Neuronal stem cell (in vitro differentiated cells): ENCODE results near the gene ORC5.

Experiments
- DNase-seq: peaks from one replicate; pipeline ENCODE4 v3.0.0-alpha.2; 2013; ENCODE audit warnings: low spot score
- H2AFZ ChIP-seq: one replicate; pipeline ENCODE4 v1.6.1; 2013; ENCODE audit warnings: mild to moderate bottlenecking, low read length, inconsistent platforms
- H2AK5ac ChIP-seq: 2 replicates; pipeline ENCODE4 v1.6.1; 2013; ENCODE audit warnings: low read depth, mild to moderate bottlenecking, inconsistent platforms, low read length, moderate library complexity, mixed read lengths
- H2BK120ac ChIP-seq: 2 replicates; pipeline ENCODE4 v1.6.1; 2013; ENCODE audit warnings: low read depth, mild to moderate bottlenecking, inconsistent platforms, low read length, moderate library complexity, mixed read lengths
- H2BK12ac ChIP-seq: one replicate; pipeline ENCODE4 v1.6.1; 2013; ENCODE audit warnings: low read length, inconsistent platforms
- H2BK15ac ChIP-seq: 2 replicates; pipeline ENCODE4 v1.6.1; 2013; ENCODE audit warnings: mild to moderate bottlenecking, low read length, inconsistent platforms, mixed read lengths
- H2BK5ac ChIP-seq: one replicate; pipeline ENCODE4 v1.6.1; 2013; ENCODE audit warnings: inconsistent platforms, mild to moderate bottlenecking, low read length, moderate library complexity
- H3K14ac ChIP-seq: one replicate; pipeline ENCODE4 v1.6.1; 2013; ENCODE audit warnings: low read length, inconsistent platforms
- H3K18ac ChIP-seq: 2 replicates; pipeline ENCODE4 v1.6.1; 2013; ENCODE audit warnings: low read length, inconsistent platforms
- H3K23ac ChIP-seq: 2 replicates; pipeline ENCODE4 v1.6.1; 2013; ENCODE audit warnings: low read depth, mild to moderate bottlenecking, mixed read lengths, low read length, inconsistent platforms; ENCODE audit not compliant: poor library complexity
- H3K27ac ChIP-seq: replicated peaks from 3 replicates; pipeline ENCODE4 v1.5.1; 2013; ENCODE audit warnings: low read length, inconsistent platforms
- H3K27me3 ChIP-seq, 3 experiments: 2 replicates each; pipeline ENCODE4 v1.6.1; 2013; ENCODE audit warnings: low read length in 3 of 3, mild to moderate bottlenecking in 2 of 3, inconsistent platforms in 1 of 3, low read depth in 1 of 3, mixed read lengths in 1 of 3, moderate library complexity in 1 of 3; ENCODE audit not compliant: control insufficient read depth in 3 of 3, insufficient read depth in 3 of 3
- H3K36me3 ChIP-seq, 2 donors: replicated peaks in 1 of 2; 2 replicates each; pipeline ENCODE4 v1.6.1; 2013; ENCODE audit warnings: low read length in 2 of 2; ENCODE audit not compliant: control insufficient read depth in 2 of 2, insufficient read depth in 2 of 2
- H3K4ac ChIP-seq: 2 replicates; pipeline ENCODE4 v1.6.1; 2013; ENCODE audit warnings: inconsistent platforms, mild to moderate bottlenecking, low read length, moderate library complexity
- H3K4me1 ChIP-seq, 2 donors: 1 replicate in 1 of 2; 2 replicates in 1 of 2; pipeline ENCODE4 v1.6.1; 2013; ENCODE audit warnings: low read length in 2 of 2, low read depth in 1 of 2; ENCODE audit not compliant: control insufficient read depth in 2 of 2, insufficient read depth in 1 of 2
- H3K4me2 ChIP-seq: one replicate; pipeline ENCODE4 v1.6.1; 2013; ENCODE audit warnings: mild to moderate bottlenecking, low read length, inconsistent platforms; ENCODE audit not compliant: insufficient read depth, poor library complexity, severe bottlenecking
- H3K4me3 ChIP-seq, 2 donors: 2 replicates each; pipeline ENCODE4 v1.5.1; 2013; ENCODE audit warnings: low read length in 2 of 2, mild to moderate bottlenecking in 2 of 2, inconsistent platforms in 1 of 2, moderate library complexity in 1 of 2
- H3K79me1 ChIP-seq: one replicate; pipeline ENCODE4 v1.6.1; 2013; ENCODE audit warnings: low read depth, mild to moderate bottlenecking, inconsistent platforms, low read length, moderate library complexity
- H3K9ac ChIP-seq: one replicate; pipeline ENCODE4 v1.6.1; 2013; ENCODE audit warnings: mild to moderate bottlenecking, low read depth, low read length, inconsistent platforms; ENCODE audit not compliant: poor library complexity
- H3K9me3 ChIP-seq, 2 donors: replicated peaks in 1 of 2; 2 replicates each; pipeline versions ENCODE3 to v1.6.1; 2013; ENCODE audit warnings: low read length in 2 of 2, mild to moderate bottlenecking in 2 of 2, inconsistent platforms in 1 of 2, low read depth in 1 of 2, mixed read lengths in 1 of 2, moderate library complexity in 1 of 2; ENCODE audit not compliant: control insufficient read depth in 2 of 2, insufficient read depth in 1 of 2
- H4K8ac ChIP-seq: one replicate; pipeline ENCODE4 v1.6.1; 2013; ENCODE audit warnings: low read depth, mild to moderate bottlenecking, inconsistent platforms, low read length, moderate library complexity
- H4K91ac ChIP-seq: one replicate; pipeline ENCODE4 v1.6.1; 2013; ENCODE audit warnings: low read length, low read depth, mild to moderate bottlenecking, inconsistent platforms; ENCODE audit not compliant: poor library complexity
- WGBS, 2 donors: extraction: QIAGEN DNeasy Blood & Tissue Kit; methylation state at CpG; one replicate each; pipeline ENCODE4 v1.1.7; 2013; ENCODE audit warnings: missing lambda C conversion rate in 2 of 2, mixed read lengths in 1 of 2; ENCODE audit not compliant: insufficient read length in 2 of 2, insufficient replicate concordance in 1 of 2; ENCODE audit errors: extremely low coverage in 2 of 2; 5-methylcytosine and 5-hydroxymethylcytosine counted together

ORC5 gene

GRCh38 chr7:104142147-104142546, 65.7 kb downstream of the ORC5 start:
- WGBS, 2 donors = no CpG with 5 or more reads among the region's 2 CpGs
- Histone ChIP-seq H3K4me3 (no peak overlapping the region), H2BK12ac (no peak overlapping the region), H3K4ac (no peak overlapping the region), H3K14ac (no peak overlapping the region), H3K79me1 (no peaks in the 10 kb centered on the region), H3K27me3 (no peaks in the 10 kb centered on the region), H3K18ac (no peak overlapping the region), H3K4me2 (no peak overlapping the region), H4K8ac (no peak overlapping the region), H2BK15ac (no peak overlapping the region), H4K91ac (no peak overlapping the region), H3K9ac (no peak overlapping the region), H2BK5ac (no peak overlapping the region), H2BK120ac (no peak overlapping the region), H3K9me3 (peaks cover 0 to 13% of the 10 kb centered on the region in 2 donors), H3K27ac (no peak overlapping the region), H3K36me3 (peaks cover 2 to 41% of the 10 kb centered on the region in 2 donors), H3K23ac (no peak overlapping the region), H2AK5ac (no peak overlapping the region), H2AFZ (no peak overlapping the region), H3K4me1 (peaks cover 0 to 7% of the 10 kb centered on the region in 2 donors)
- no peak for DNase-seq

- no peak overlapping the region for H2BK15ac ChIP-seq
- H3K9ac ChIP-seq = no peak overlapping the region
- H3K18ac ChIP-seq = no peak overlapping the region
- no peak overlapping the region for H3K14ac ChIP-seq
- H4K8ac ChIP-seq = no peak overlapping the region
- H3K4me2 ChIP-seq = no peak overlapping the region
- H3K27me3 ChIP-seq = no peaks in the 10 kb centered on the region
- peak overlapping the region; percentile 15 for H3K27ac ChIP-seq
- no peak overlapping the region for H3K23ac ChIP-seq
- H3K9me3 ChIP-seq = peaks cover 0 to 5% of the 10 kb centered on the region in 2 donors
- DNase-seq = peak; percentile 23
- H3K4me1 ChIP-seq = peaks cover 0 to 7% of the 10 kb centered on the region in 2 donors
- no peak overlapping the region for H2BK120ac ChIP-seq
- H3K36me3 ChIP-seq = peaks cover 2 to 69% of the 10 kb centered on the region in 2 donors
- H2AFZ ChIP-seq = no peak overlapping the region
- H4K91ac ChIP-seq = no peak overlapping the region
- H3K4ac ChIP-seq = no peak overlapping the region
- H2AK5ac ChIP-seq = no peak overlapping the region
- no peak overlapping the region for H2BK5ac ChIP-seq
- no CpG with 5 or more reads among the region's 7 CpGs for WGBS, 2 donors
- no peaks in the 10 kb centered on the region for H3K79me1 ChIP-seq
- H3K4me3 ChIP-seq = no peak overlapping the region
- H2BK12ac ChIP-seq = no peak overlapping the region
These were observed 69.8 kb downstream of the ORC5 start for GRCh38 chr7:104137971-104138370.

DNA sequence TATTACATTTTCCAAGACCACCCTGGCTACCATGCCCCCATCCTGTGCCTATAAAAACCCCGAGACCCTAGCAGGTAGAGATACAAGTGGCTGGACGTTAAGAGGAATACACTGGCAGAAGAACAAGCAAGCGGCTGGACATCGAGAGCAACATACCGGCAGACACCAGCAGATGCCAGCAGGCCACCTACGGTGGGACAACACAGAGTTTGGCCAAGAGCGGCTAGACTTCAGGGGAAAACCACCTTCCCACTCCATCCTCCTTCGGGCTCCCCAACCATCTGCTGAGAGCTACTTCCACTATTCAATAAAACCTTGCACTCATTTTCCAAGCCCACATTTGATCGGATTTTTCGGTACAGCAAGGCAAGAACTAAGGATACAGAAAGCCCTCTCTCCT, 70.3 kb downstream of the ORC5 start:
- H3K18ac ChIP-seq = no peak overlapping the region
- no peak overlapping the region for H2BK5ac ChIP-seq
- no peak overlapping the region for H3K14ac ChIP-seq
- H3K36me3 ChIP-seq = peaks cover 2 to 71% of the 10 kb centered on the region in 2 donors
- no peak for DNase-seq
- H3K79me1 ChIP-seq = no peaks in the 10 kb centered on the region
- H2AK5ac ChIP-seq = no peak overlapping the region
- H3K9me3 ChIP-seq = peaks cover 0 to 2% of the 10 kb centered on the region in 2 donors
- H2BK120ac ChIP-seq = no peak overlapping the region
- no peak overlapping the region for H2AFZ ChIP-seq
- H3K4ac ChIP-seq = no peak overlapping the region
- no peak overlapping the region for H2BK12ac ChIP-seq
- H3K4me1 ChIP-seq = peaks cover 0 to 7% of the 10 kb centered on the region in 2 donors
- no peak overlapping the region for H2BK15ac ChIP-seq
- no peaks in the 10 kb centered on the region for H3K27me3 ChIP-seq
- H3K9ac ChIP-seq = no peak overlapping the region
- no peak overlapping the region for H4K91ac ChIP-seq
- WGBS, 2 donors = no CpG with 5 or more reads among the region's 10 CpGs
- H3K27ac ChIP-seq = peak overlapping the region; percentile 15
- no peak overlapping the region for H3K23ac ChIP-seq
- H3K4me2 ChIP-seq = no peak overlapping the region
- H4K8ac ChIP-seq = no peak overlapping the region
- H3K4me3 ChIP-seq = no peak overlapping the region

GRCh38 chr7:104136981-104137380, 70.8 kb downstream of the ORC5 start:
- H2AK5ac ChIP-seq = no peak overlapping the region
- peaks cover 2 to 76% of the 10 kb centered on the region in 2 donors for H3K36me3 ChIP-seq
- no peak overlapping the region for H4K91ac ChIP-seq
- no peak overlapping the region for H2BK15ac ChIP-seq
- no peak for DNase-seq
- H2BK120ac ChIP-seq = no peak overlapping the region
- no peak overlapping the region for H3K14ac ChIP-seq
- no peak overlapping the region for H3K4me3 ChIP-seq
- H2BK5ac ChIP-seq = no peak overlapping the region
- no peaks in the 10 kb centered on the region for H3K27me3 ChIP-seq
- no peak overlapping the region for H3K4me2 ChIP-seq
- no peak overlapping the region for H2AFZ ChIP-seq
- no peak overlapping the region for H4K8ac ChIP-seq
- no peak overlapping the region for H3K4ac ChIP-seq
- H3K4me1 ChIP-seq = peaks cover 0 to 7% of the 10 kb centered on the region in 2 donors
- H3K27ac ChIP-seq = no peak overlapping the region
- no peak overlapping the region for H3K9ac ChIP-seq
- no peak overlapping the region for H2BK12ac ChIP-seq
- H3K18ac ChIP-seq = no peak overlapping the region
- no CpG with 5 or more reads among the region's 3 CpGs for WGBS, 2 donors
- no peak overlapping the region for H3K23ac ChIP-seq
- H3K9me3 ChIP-seq = no peaks in the 10 kb centered on the region
- H3K79me1 ChIP-seq = no peaks in the 10 kb centered on the region
